Middle frontal gyrus (tissue), 1 donor: ENCODE measurements around the gene PIEZO1.
"Not testable (repeated sequence)": the region's sequence is repeated elsewhere in the genome, so short reads cannot be mapped to it uniquely, and the experiment has no call there.

Experiments
- DNase-seq: peaks from one replicate; pipeline ENCODE4 v3.0.0-alpha.2; 2015; ENCODE audit warnings: low spot score; ENCODE audit errors: extremely low spot score

PIEZO1 gene

GRCh38 chr16:88785106-88785924, at the start of gene PIEZO1:
TSS of gene PIEZO1 (minus strand) at chr16:88785220. CDS start at chr16:88784964, 256 bp downstream.
- DNase-seq: peak; percentile 50

- DNase-seq: no peak
These were observed 49.6 kb upstream of the PIEZO1 start for GRCh38 chr16:88834670-88835069.

- no peak for DNase-seq
These were observed 48.1 kb upstream of the PIEZO1 start for GRCh38 chr16:88833086-88833485.

- DNase-seq: no peak
These were observed 46.8 kb upstream of the PIEZO1 start for GRCh38 chr16:88831838-88832237.

GRCh38 chr16:88830783-88831182, 45.8 kb upstream of the PIEZO1 start:
- no peak for DNase-seq

- DNase-seq: no peak
These were observed 45.2 kb upstream of the PIEZO1 start for GRCh38 chr16:88830258-88830657.

- no peak for DNase-seq
These were observed 43.7 kb upstream of the PIEZO1 start for GRCh38 chr16:88828711-88829110.

GRCh38 chr16:88827727-88828126, 42.7 kb upstream of the PIEZO1 start:
- no peak for DNase-seq

- DNase-seq: no peak
These were observed 41.2 kb upstream of the PIEZO1 start for GRCh38 chr16:88826070-88826840.

GRCh38 chr16:88825146-88825545, 40.1 kb upstream of the PIEZO1 start:
- DNase-seq: no peak

- no peak for DNase-seq
These were observed 39.4 kb upstream of the PIEZO1 start for GRCh38 chr16:88824256-88825077.

- DNase-seq: not testable (repeated sequence)
These were observed 38.6 kb upstream of the PIEZO1 start for GRCh38 chr16:88823646-88824045.

- no peak for DNase-seq
These were observed 37.4 kb upstream of the PIEZO1 start for GRCh38 chr16:88822281-88823040.

GRCh38 chr16:88821168-88821850, 36.3 kb upstream of the PIEZO1 start:
- no peak for DNase-seq

GRCh38 chr16:88820385-88821025, 35.5 kb upstream of the PIEZO1 start:
- DNase-seq: no peak

GRCh38 chr16:88819126-88819525, 34.1 kb upstream of the PIEZO1 start:
- DNase-seq: no peak

GRCh38 chr16:88818575-88818874, 33.5 kb upstream of the PIEZO1 start:
- DNase-seq: no peak

GRCh38 chr16:88817785-88818574, 33.0 kb upstream of the PIEZO1 start:
- DNase-seq: no peak
